Neural cell (in vitro differentiated cells): ENCODE data around the gene DTNBP1. TPM values are rescaled to one million over a fixed set of nuclear protein-coding genes. Genes with fewer than 3 reads are reported as not detected.
A peak's percentile ranks its signal among the peaks of the same experiment; 100 is the strongest.

Source experiments
- H2AFZ ChIP-seq: fragments of 200-600, 300-800 bp; sonication (generic), shearing (Covaris generic); 2 replicates; pipeline ENCODE4 v1.6.0; 2014; ENCODE audit warnings: low read depth, mild to moderate bottlenecking, antibody characterized with exemption, low read length, moderate library complexity
- H3F3A ChIP-seq: fragments of 200-600 bp; shearing (Covaris generic); 2 replicates; pipeline ENCODE4 v1.6.1; 2016; ENCODE audit warnings: mild to moderate bottlenecking, moderate library complexity, mixed read lengths, antibody characterized with exemption, low read length; ENCODE audit not compliant: insufficient read depth, poor library complexity, severe bottlenecking
- H3K27ac ChIP-seq: fragments of 200-600, 300-800 bp; sonication (generic), shearing (Covaris generic); 2 replicates; pipeline ENCODE4 v1.5.1; 2014; ENCODE audit warnings: mild to moderate bottlenecking, low read length, moderate library complexity
- H3K27me3 ChIP-seq: fragments of 300-800, 200-600 bp; sonication (generic), shearing (Covaris generic); 2 replicates; pipeline ENCODE4 v1.6.0; 2014; ENCODE audit warnings: mild to moderate bottlenecking, low read depth, low read length, moderate library complexity; ENCODE audit not compliant: insufficient read depth
- H3K36me3 ChIP-seq: fragments of 300-800, 200-600 bp; sonication (generic), shearing (Covaris generic); 2 replicates; pipeline ENCODE4 v1.5.1; 2014; ENCODE audit warnings: mild to moderate bottlenecking, antibody characterized with exemption, low read length, moderate library complexity; ENCODE audit not compliant: insufficient read depth
- H3K4me2 ChIP-seq: fragments of 300-800, 200-600 bp; sonication (generic), shearing (Covaris generic); 2 replicates; pipeline ENCODE4 v1.6.0; 2014; ENCODE audit warnings: mild to moderate bottlenecking, low read length
- H3K4me3 ChIP-seq: fragments of 300-800, 200-600 bp; sonication (generic), shearing (Covaris generic); 2 replicates; pipeline ENCODE4 v1.5.1; 2014; ENCODE audit warnings: mild to moderate bottlenecking, low read length, moderate library complexity
- H3K79me2 ChIP-seq: fragments of 200-600 bp; shearing (Covaris generic); replicated peaks from 2 replicates; pipeline ENCODE4 v1.6.0; 2014; ENCODE audit warnings: mild to moderate bottlenecking, low read length, moderate library complexity; ENCODE audit not compliant: insufficient read depth
- H3K9ac ChIP-seq: fragments of 300-800, 200-600 bp; sonication (generic), shearing (Covaris generic); 2 replicates; pipeline ENCODE4 v1.6.1; 2016; ENCODE audit warnings: mild to moderate bottlenecking, low read length, mixed read lengths
- H3K9me2 ChIP-seq: fragments of 200-600 bp; shearing (Covaris generic); 2 replicates; pipeline ENCODE4 v1.6.1; 2016; ENCODE audit warnings: mild to moderate bottlenecking, low read length, mixed read lengths; ENCODE audit not compliant: insufficient read depth
- H3K9me3 ChIP-seq: fragments of 200-600, 300-800 bp; sonication (generic), shearing (Covaris generic); 2 replicates; pipeline ENCODE4 v1.6.1; 2016; ENCODE audit warnings: mild to moderate bottlenecking, mixed run types, low read length, moderate library complexity, mixed read lengths
- H4K20me1 ChIP-seq: fragments of 200-600 bp; shearing (Covaris generic); 2 replicates; pipeline ENCODE4 v1.6.1; 2016; ENCODE audit warnings: mild to moderate bottlenecking, mixed run types; ENCODE audit not compliant: insufficient read depth
- EP300 ChIP-seq: fragments of 450-650 bp; conservative IDR thresholded peaks from 2 replicates; pipeline ENCODE4 v1.6.1; 2014; ENCODE audit warnings: antibody characterized with exemption, mild to moderate bottlenecking, moderate library complexity; ENCODE audit not compliant: poor library complexity, severe bottlenecking
- EZH2 ChIP-seq: fragments of 200-600, 300-800 bp; shearing (Covaris generic), sonication (generic); IDR thresholded peaks from 2 replicates; pipeline ENCODE4 v1.6.1; 2014; ENCODE audit warnings: antibody characterized with exemption, low read length, borderline replicate concordance, mild to moderate bottlenecking; ENCODE audit not compliant: insufficient read depth, poor library complexity, severe bottlenecking
- MXI1 ChIP-seq: fragments of 450-650 bp; conservative IDR thresholded peaks from 2 replicates; pipeline ENCODE4 v1.6.1; 2014; ENCODE audit warnings: antibody characterized with exemption, mild to moderate bottlenecking; ENCODE audit not compliant: poor library complexity, severe bottlenecking
- POLR2AphosphoS5 ChIP-seq: IDR thresholded peaks from 2 replicates; pipeline ENCODE4 v1.6.1; 2012
- RAD21 ChIP-seq: fragments of 450-650 bp; conservative IDR thresholded peaks from 2 replicates; pipeline ENCODE4 v1.6.1; 2014; ENCODE audit warnings: antibody characterized with exemption, mild to moderate bottlenecking, moderate library complexity
- SMC3 ChIP-seq: fragments of 450-650 bp; conservative IDR thresholded peaks from 2 replicates; pipeline ENCODE4 v1.6.1; 2014; ENCODE audit warnings: antibody characterized with exemption, mild to moderate bottlenecking, moderate library complexity; ENCODE audit not compliant: poor library complexity
- polyA plus RNA-seq: library from polyadenylated mRNA; depleted of rRNA; stranded (reverse); fragments of >200 nt; gene quantifications from 2 replicates; pipeline ENCODE4 v1.2.3, GENCODE V29; 2014
- TF ChIP-seq, protein P1 (sequence below): IDR thresholded peaks from 2 replicates; pipeline ENCODE4 v1.6.1; 2012; ENCODE audit warnings: borderline replicate concordance
- TF ChIP-seq, protein P2 (sequence below): fragments of 450-650 bp; IDR thresholded peaks from 2 replicates; pipeline ENCODE4 v1.5.1; 2014; ENCODE audit warnings: antibody characterized with exemption, mild to moderate bottlenecking, moderate library complexity; ENCODE audit not compliant: poor library complexity, severe bottlenecking

The DTNBP1 gene
- polyA plus RNA-seq, 1 donor from 2014 or later: 22.6 TPM

DNA sequence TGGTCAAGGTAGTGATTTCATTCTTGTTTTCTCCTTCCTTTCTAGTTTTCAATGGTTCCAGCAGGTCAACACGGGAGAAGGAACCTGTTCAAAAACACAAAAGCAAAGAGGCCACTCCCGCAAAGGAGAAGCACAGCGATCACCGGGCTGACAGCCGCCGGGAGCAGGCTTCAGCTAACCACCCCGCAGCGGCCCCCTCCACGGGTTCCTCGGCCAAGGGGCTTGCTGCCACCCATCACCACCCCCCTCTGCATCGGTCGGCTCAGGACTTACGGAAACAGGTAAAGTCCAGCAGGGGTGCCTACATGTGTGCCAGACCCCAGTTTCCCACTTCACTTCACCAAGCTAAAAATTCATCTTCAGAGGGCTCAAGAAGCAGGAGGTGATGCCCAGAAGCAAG lies 175.6 kb downstream of the DTNBP1 start:
- no peak overlapping the region for H3K27ac ChIP-seq
- no peaks in the 10 kb centered on the region for H3K9me2 ChIP-seq
- H3F3A ChIP-seq: peaks cover 5% of the 10 kb centered on the region
- no peaks in the 10 kb centered on the region for H3K9me3 ChIP-seq
- no peaks in the 10 kb centered on the region for H4K20me1 ChIP-seq
- H3K79me2 ChIP-seq: peaks cover 27% of the 10 kb centered on the region
- H3K27me3 ChIP-seq: no peaks in the 10 kb centered on the region
- TF ChIP-seq RAD21: no peak
- TF ChIP-seq POLR2AphosphoS5: no peak
- TF ChIP-seq, protein P1, sequence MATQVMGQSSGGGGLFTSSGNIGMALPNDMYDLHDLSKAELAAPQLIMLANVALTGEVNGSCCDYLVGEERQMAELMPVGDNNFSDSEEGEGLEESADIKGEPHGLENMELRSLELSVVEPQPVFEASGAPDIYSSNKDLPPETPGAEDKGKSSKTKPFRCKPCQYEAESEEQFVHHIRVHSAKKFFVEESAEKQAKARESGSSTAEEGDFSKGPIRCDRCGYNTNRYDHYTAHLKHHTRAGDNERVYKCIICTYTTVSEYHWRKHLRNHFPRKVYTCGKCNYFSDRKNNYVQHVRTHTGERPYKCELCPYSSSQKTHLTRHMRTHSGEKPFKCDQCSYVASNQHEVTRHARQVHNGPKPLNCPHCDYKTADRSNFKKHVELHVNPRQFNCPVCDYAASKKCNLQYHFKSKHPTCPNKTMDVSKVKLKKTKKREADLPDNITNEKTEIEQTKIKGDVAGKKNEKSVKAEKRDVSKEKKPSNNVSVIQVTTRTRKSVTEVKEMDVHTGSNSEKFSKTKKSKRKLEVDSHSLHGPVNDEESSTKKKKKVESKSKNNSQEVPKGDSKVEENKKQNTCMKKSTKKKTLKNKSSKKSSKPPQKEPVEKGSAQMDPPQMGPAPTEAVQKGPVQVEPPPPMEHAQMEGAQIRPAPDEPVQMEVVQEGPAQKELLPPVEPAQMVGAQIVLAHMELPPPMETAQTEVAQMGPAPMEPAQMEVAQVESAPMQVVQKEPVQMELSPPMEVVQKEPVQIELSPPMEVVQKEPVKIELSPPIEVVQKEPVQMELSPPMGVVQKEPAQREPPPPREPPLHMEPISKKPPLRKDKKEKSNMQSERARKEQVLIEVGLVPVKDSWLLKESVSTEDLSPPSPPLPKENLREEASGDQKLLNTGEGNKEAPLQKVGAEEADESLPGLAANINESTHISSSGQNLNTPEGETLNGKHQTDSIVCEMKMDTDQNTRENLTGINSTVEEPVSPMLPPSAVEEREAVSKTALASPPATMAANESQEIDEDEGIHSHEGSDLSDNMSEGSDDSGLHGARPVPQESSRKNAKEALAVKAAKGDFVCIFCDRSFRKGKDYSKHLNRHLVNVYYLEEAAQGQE: no peak
- TF ChIP-seq EP300: no peak
- TF ChIP-seq MXI1: no peak
- TF ChIP-seq, protein P2, sequence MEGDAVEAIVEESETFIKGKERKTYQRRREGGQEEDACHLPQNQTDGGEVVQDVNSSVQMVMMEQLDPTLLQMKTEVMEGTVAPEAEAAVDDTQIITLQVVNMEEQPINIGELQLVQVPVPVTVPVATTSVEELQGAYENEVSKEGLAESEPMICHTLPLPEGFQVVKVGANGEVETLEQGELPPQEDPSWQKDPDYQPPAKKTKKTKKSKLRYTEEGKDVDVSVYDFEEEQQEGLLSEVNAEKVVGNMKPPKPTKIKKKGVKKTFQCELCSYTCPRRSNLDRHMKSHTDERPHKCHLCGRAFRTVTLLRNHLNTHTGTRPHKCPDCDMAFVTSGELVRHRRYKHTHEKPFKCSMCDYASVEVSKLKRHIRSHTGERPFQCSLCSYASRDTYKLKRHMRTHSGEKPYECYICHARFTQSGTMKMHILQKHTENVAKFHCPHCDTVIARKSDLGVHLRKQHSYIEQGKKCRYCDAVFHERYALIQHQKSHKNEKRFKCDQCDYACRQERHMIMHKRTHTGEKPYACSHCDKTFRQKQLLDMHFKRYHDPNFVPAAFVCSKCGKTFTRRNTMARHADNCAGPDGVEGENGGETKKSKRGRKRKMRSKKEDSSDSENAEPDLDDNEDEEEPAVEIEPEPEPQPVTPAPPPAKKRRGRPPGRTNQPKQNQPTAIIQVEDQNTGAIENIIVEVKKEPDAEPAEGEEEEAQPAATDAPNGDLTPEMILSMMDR: no peak
- TF ChIP-seq EZH2: no peak
- H2AFZ ChIP-seq: no peak overlapping the region
- H3K36me3 ChIP-seq: no peaks in the 10 kb centered on the region
- no peak overlapping the region for H3K4me2 ChIP-seq
- no peak overlapping the region for H3K4me3 ChIP-seq
- no peak overlapping the region for H3K9ac ChIP-seq

DNA sequence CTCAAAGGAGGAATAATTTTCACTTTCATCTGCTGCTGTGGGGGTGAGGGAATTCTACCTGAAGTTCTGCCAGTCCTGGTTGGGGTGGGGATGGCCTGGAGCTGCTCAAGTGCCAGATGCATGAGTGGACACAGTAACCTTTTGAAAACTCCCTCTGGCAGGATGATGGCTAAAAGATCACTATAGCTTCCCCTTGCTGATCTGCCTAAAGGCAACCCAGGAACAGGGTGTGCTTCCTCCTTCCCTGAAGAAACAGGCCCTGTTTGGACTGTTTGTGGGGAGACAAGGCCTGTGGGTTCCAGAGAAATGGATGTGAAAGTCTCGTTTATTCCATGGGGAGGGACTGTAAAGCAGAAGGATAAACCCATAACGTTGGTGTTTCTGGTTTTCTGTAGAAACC lies 176.9 kb downstream of the DTNBP1 start:
- H3K9me3 ChIP-seq: no peaks in the 10 kb centered on the region
- H4K20me1 ChIP-seq: no peaks in the 10 kb centered on the region
- peaks cover 5% of the 10 kb centered on the region for H3F3A ChIP-seq
- no peaks in the 10 kb centered on the region for H3K27me3 ChIP-seq
- peaks cover 39% of the 10 kb centered on the region for H3K79me2 ChIP-seq
- H3K4me3 ChIP-seq: no peak overlapping the region
- no peaks in the 10 kb centered on the region for H3K9me2 ChIP-seq
- H3K36me3 ChIP-seq: no peaks in the 10 kb centered on the region
- H3K9ac ChIP-seq: no peak overlapping the region
- no peak for TF ChIP-seq SMC3
- H3K4me2 ChIP-seq: no peak overlapping the region
- H2AFZ ChIP-seq: no peak overlapping the region
- H3K27ac ChIP-seq: no peak overlapping the region

DNA sequence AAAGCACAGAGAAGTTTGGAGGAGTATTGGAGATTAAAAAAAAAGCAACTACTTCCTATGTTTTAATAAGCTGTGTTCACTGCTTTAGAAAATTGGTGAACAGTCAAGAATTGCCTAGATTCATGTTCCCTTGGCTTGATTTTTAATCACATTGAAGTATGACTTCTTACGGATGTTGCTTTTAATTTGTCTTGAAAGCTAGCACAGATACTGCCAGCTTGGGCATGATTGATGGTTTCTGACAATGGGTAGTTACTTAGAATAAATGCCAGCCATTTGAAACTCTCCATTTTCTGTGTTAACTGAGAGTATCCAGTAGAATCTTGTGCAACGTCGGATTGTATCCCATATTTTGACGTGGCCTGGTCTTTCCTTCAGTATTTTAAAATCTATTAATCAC lies 178.0 kb downstream of the DTNBP1 start:
- no peaks in the 10 kb centered on the region for H3K9me3 ChIP-seq
- H3K36me3 ChIP-seq: no peaks in the 10 kb centered on the region
- peaks cover 5% of the 10 kb centered on the region for H3F3A ChIP-seq
- H3K27me3 ChIP-seq: no peaks in the 10 kb centered on the region
- H4K20me1 ChIP-seq: no peaks in the 10 kb centered on the region
- TF ChIP-seq, protein P1: no peak
- TF ChIP-seq, protein P2: no peak
- no peak for TF ChIP-seq POLR2AphosphoS5
- no peak overlapping the region for H2AFZ ChIP-seq
- H3K4me3 ChIP-seq: no peak overlapping the region
- no peak overlapping the region for H3K4me2 ChIP-seq
- peaks cover 39% of the 10 kb centered on the region for H3K79me2 ChIP-seq
- H3K27ac ChIP-seq: peak overlapping the region; percentile 64
- H3K9me2 ChIP-seq: no peaks in the 10 kb centered on the region
- no peak overlapping the region for H3K9ac ChIP-seq
